ENCODE data around the gene ALAS1.
"Not testable (repeated sequence)": the region's sequence is repeated elsewhere in the genome, so short reads cannot be mapped to it uniquely, and the experiment has no call there.

ALAS1 gene

GRCh38 chr3:52159503-52159902 lies 38.5 kb upstream of the ALAS1 start:
- Histone ChIP-seq H3K4me1 (ENCODE audit: control insufficient read depth in 1 of 2, insufficient read depth in 2 of 2, low read length in 2 of 2) (no peaks in the 10 kb centered on the region), H3K4me3 (ENCODE audit: low read depth in 1 of 2, low read length in 2 of 2) (no peak overlapping the region), H3K27ac (ENCODE audit: low read depth, low read length) (no peak overlapping the region), H3K9ac (ENCODE audit: low read depth in 1 of 2, low read length in 2 of 2) (no peak overlapping the region), H3K27me3 (ENCODE audit: control insufficient read depth in 1 of 2, insufficient read depth in 2 of 2, low read length in 2 of 2) (no peaks in the 10 kb centered on the region), H3K9me3 (ENCODE audit: control insufficient read depth in 1 of 2, low read length in 2 of 2) (no peaks in the 10 kb centered on the region), H3K36me3 (ENCODE audit: control insufficient read depth in 1 of 2, insufficient read depth in 2 of 2, low read length in 2 of 2) (no peaks in the 10 kb centered on the region)

- Histone ChIP-seq H3K27me3 (ENCODE audit: control insufficient read depth in 1 of 2, insufficient read depth in 2 of 2, low read length in 2 of 2) (no peaks in the 10 kb centered on the region), H3K4me3 (ENCODE audit: low read depth in 1 of 2, low read length in 2 of 2) (no peak overlapping the region), H3K4me1 (ENCODE audit: control insufficient read depth in 1 of 2, insufficient read depth in 2 of 2, low read length in 2 of 2) (no peaks in the 10 kb centered on the region), H3K36me3 (ENCODE audit: control insufficient read depth in 1 of 2, insufficient read depth in 2 of 2, low read length in 2 of 2) (no peaks in the 10 kb centered on the region), H3K9ac (ENCODE audit: low read depth in 1 of 2, low read length in 2 of 2) (no peak overlapping the region), H3K27ac (ENCODE audit: low read depth, low read length) (no peak overlapping the region), H3K9me3 (ENCODE audit: control insufficient read depth in 1 of 2, low read length in 2 of 2) (no peaks in the 10 kb centered on the region)
These were observed 35.6 kb upstream of the ALAS1 start for GRCh38 chr3:52162250-52162872.

- no peaks in the 10 kb centered on the region for H3K36me3 ChIP-seq (ENCODE audit: control insufficient read depth in 1 of 2, insufficient read depth in 2 of 2, low read length in 2 of 2)
- H3K27ac ChIP-seq (ENCODE audit: low read depth, low read length), result no peak overlapping the region
- no peak overlapping the region for H3K4me3 ChIP-seq (ENCODE audit: low read depth in 1 of 2, low read length in 2 of 2)
- no peaks in the 10 kb centered on the region for H3K27me3 ChIP-seq (ENCODE audit: control insufficient read depth in 1 of 2, insufficient read depth in 2 of 2, low read length in 2 of 2)
- H3K9me3 ChIP-seq (ENCODE audit: control insufficient read depth in 1 of 2, low read length in 2 of 2), result no peaks in the 10 kb centered on the region
- peaks cover 7 to 15% of the 10 kb centered on the region in 2 donors for H3K4me1 ChIP-seq (ENCODE audit: control insufficient read depth in 1 of 2, insufficient read depth in 2 of 2, low read length in 2 of 2)
- no peak overlapping the region for H3K9ac ChIP-seq (ENCODE audit: low read depth in 1 of 2, low read length in 2 of 2)
These were observed 30.7 kb upstream of the ALAS1 start for GRCh38 chr3:52167240-52167639.

GRCh38 chr3:52170217-52170616 lies 27.7 kb upstream of the ALAS1 start:
- not testable (repeated sequence) for H3K36me3 ChIP-seq (ENCODE audit: control insufficient read depth in 1 of 2, insufficient read depth in 2 of 2, low read length in 2 of 2); H3K9me3 ChIP-seq (ENCODE audit: control insufficient read depth in 1 of 2, low read length in 2 of 2); H3K4me3 ChIP-seq (ENCODE audit: low read depth in 1 of 2, low read length in 2 of 2); H3K27me3 ChIP-seq (ENCODE audit: control insufficient read depth in 1 of 2, insufficient read depth in 2 of 2, low read length in 2 of 2); H3K27ac ChIP-seq (ENCODE audit: low read depth, low read length); H3K9ac ChIP-seq (ENCODE audit: low read depth in 1 of 2, low read length in 2 of 2)
- peaks cover 7 to 15% of the 10 kb centered on the region in 2 donors for H3K4me1 ChIP-seq (ENCODE audit: control insufficient read depth in 1 of 2, insufficient read depth in 2 of 2, low read length in 2 of 2)

- Histone ChIP-seq H3K9me3 (ENCODE audit: control insufficient read depth in 1 of 2, low read length in 2 of 2) (no peaks in the 10 kb centered on the region), H3K4me3 (ENCODE audit: low read depth in 1 of 2, low read length in 2 of 2) (no peak overlapping the region), H3K27ac (ENCODE audit: low read depth, low read length) (no peak overlapping the region), H3K9ac (ENCODE audit: low read depth in 1 of 2, low read length in 2 of 2) (no peak overlapping the region), H3K4me1 (ENCODE audit: control insufficient read depth in 1 of 2, insufficient read depth in 2 of 2, low read length in 2 of 2) (peaks cover 7 to 15% of the 10 kb centered on the region in 2 donors), H3K36me3 (ENCODE audit: control insufficient read depth in 1 of 2, insufficient read depth in 2 of 2, low read length in 2 of 2) (no peaks in the 10 kb centered on the region), H3K27me3 (ENCODE audit: control insufficient read depth in 1 of 2, insufficient read depth in 2 of 2, low read length in 2 of 2) (no peaks in the 10 kb centered on the region)
These were observed 26.3 kb upstream of the ALAS1 start for GRCh38 chr3:52171514-52172261.

GRCh38 chr3:52172262-52172757 lies 25.6 kb upstream of the ALAS1 start:
- H3K4me3 ChIP-seq (ENCODE audit: low read depth in 1 of 2, low read length in 2 of 2), result no peak overlapping the region
- H3K9ac ChIP-seq (ENCODE audit: low read depth in 1 of 2, low read length in 2 of 2), result no peak overlapping the region
- no peaks in the 10 kb centered on the region for H3K36me3 ChIP-seq (ENCODE audit: control insufficient read depth in 1 of 2, insufficient read depth in 2 of 2, low read length in 2 of 2)

GRCh38 chr3:52173101-52173500 lies 24.9 kb upstream of the ALAS1 start:
- Histone ChIP-seq H3K27ac (ENCODE audit: low read depth, low read length) (no peak overlapping the region), H3K27me3 (ENCODE audit: control insufficient read depth in 1 of 2, insufficient read depth in 2 of 2, low read length in 2 of 2) (no peaks in the 10 kb centered on the region), H3K9me3 (ENCODE audit: control insufficient read depth in 1 of 2, low read length in 2 of 2) (no peaks in the 10 kb centered on the region)

More at GRCh38 chr3:52172262-52172757, 25.6 kb upstream of the ALAS1 start:
- Histone ChIP-seq H3K27ac (ENCODE audit: low read depth, low read length) (no peak overlapping the region), H3K4me1 (ENCODE audit: control insufficient read depth in 1 of 2, insufficient read depth in 2 of 2, low read length in 2 of 2) (peaks cover 7 to 15% of the 10 kb centered on the region in 2 donors), H3K9me3 (ENCODE audit: control insufficient read depth in 1 of 2, low read length in 2 of 2) (no peaks in the 10 kb centered on the region), H3K27me3 (ENCODE audit: control insufficient read depth in 1 of 2, insufficient read depth in 2 of 2, low read length in 2 of 2) (no peaks in the 10 kb centered on the region)

GRCh38 chr3:52174896-52175295 lies 23.1 kb upstream of the ALAS1 start:
- Histone ChIP-seq H3K4me1 (ENCODE audit: control insufficient read depth in 1 of 2, insufficient read depth in 2 of 2, low read length in 2 of 2) (peaks cover 7 to 15% of the 10 kb centered on the region in 2 donors), H3K36me3 (ENCODE audit: control insufficient read depth in 1 of 2, insufficient read depth in 2 of 2, low read length in 2 of 2) (no peaks in the 10 kb centered on the region), H3K9ac (ENCODE audit: low read depth in 1 of 2, low read length in 2 of 2) (no peak overlapping the region), H3K9me3 (ENCODE audit: control insufficient read depth in 1 of 2, low read length in 2 of 2) (no peaks in the 10 kb centered on the region), H3K4me3 (ENCODE audit: low read depth in 1 of 2, low read length in 2 of 2) (no peak overlapping the region), H3K27ac (ENCODE audit: low read depth, low read length) (no peak overlapping the region), H3K27me3 (ENCODE audit: control insufficient read depth in 1 of 2, insufficient read depth in 2 of 2, low read length in 2 of 2) (no peaks in the 10 kb centered on the region)

More at GRCh38 chr3:52173101-52173500, 24.9 kb upstream of the ALAS1 start:
- H3K4me3 ChIP-seq (ENCODE audit: low read depth in 1 of 2, low read length in 2 of 2), result no peak overlapping the region
- peaks cover 7 to 15% of the 10 kb centered on the region in 2 donors for H3K4me1 ChIP-seq (ENCODE audit: control insufficient read depth in 1 of 2, insufficient read depth in 2 of 2, low read length in 2 of 2)
- no peaks in the 10 kb centered on the region for H3K36me3 ChIP-seq (ENCODE audit: control insufficient read depth in 1 of 2, insufficient read depth in 2 of 2, low read length in 2 of 2)
- H3K9ac ChIP-seq (ENCODE audit: low read depth in 1 of 2, low read length in 2 of 2), result no peak overlapping the region

GRCh38 chr3:52175416-52176179 lies 22.4 kb upstream of the ALAS1 start:
- no peaks in the 10 kb centered on the region for H3K36me3 ChIP-seq (ENCODE audit: control insufficient read depth in 1 of 2, insufficient read depth in 2 of 2, low read length in 2 of 2)
- no peak overlapping the region for H3K27ac ChIP-seq (ENCODE audit: low read depth, low read length)
- peaks cover 7 to 15% of the 10 kb centered on the region in 2 donors for H3K4me1 ChIP-seq (ENCODE audit: control insufficient read depth in 1 of 2, insufficient read depth in 2 of 2, low read length in 2 of 2)
- H3K27me3 ChIP-seq (ENCODE audit: control insufficient read depth in 1 of 2, insufficient read depth in 2 of 2, low read length in 2 of 2), result no peaks in the 10 kb centered on the region
- no peak overlapping the region for H3K4me3 ChIP-seq (ENCODE audit: low read depth in 1 of 2, low read length in 2 of 2)
- no peaks in the 10 kb centered on the region for H3K9me3 ChIP-seq (ENCODE audit: control insufficient read depth in 1 of 2, low read length in 2 of 2)
- no peak overlapping the region for H3K9ac ChIP-seq (ENCODE audit: low read depth in 1 of 2, low read length in 2 of 2)

All from duodenal mucosa (tissue), 2 donors.